Measurements from ENCODE around the gene ZNF608. TPM values are rescaled to one million over a fixed set of nuclear protein-coding genes. Genes with fewer than 3 reads are reported as not detected.
A peak's percentile ranks its signal among the peaks of the same experiment; 100 is the strongest.

ZNF608 gene
- total RNA-seq, 1 experiment from 2014 or later = 12.6 TPM

DNA sequence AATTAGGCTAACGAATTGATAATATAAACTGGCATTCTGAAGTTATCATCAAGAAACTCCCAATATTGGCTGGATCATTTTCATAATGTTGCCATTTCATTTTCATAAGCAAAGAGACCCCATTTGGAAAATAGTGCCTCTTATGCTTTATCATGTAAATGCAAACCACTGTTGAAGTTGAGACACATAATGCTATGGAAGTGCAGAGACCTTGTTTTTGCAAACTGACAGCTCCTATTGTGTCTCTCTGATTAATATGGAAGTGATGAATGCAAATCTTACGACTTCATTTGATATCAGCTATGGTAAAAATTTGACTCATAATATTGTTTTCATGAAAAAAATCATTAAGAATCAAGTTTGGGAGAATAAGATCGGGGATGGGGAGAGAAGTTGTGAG lies 25.3 kb upstream of the ZNF608 start:
- no peak overlapping the region for H3K4me3 ChIP-seq
- DNase-seq = no peak
- no peaks in the 10 kb centered on the region for H3K27me3 ChIP-seq
- peaks cover 14% of the 10 kb centered on the region for H3K4me1 ChIP-seq
- no peaks in the 10 kb centered on the region for H3K9me3 ChIP-seq (replicated peaks)
- H3K36me3 ChIP-seq = no peaks in the 10 kb centered on the region
- no peak overlapping the region for H3K27ac ChIP-seq

- Histone ChIP-seq H3K4me1 (peaks cover 5% of the 10 kb centered on the region), H3K36me3 (no peaks in the 10 kb centered on the region), H3K4me3 (no peak overlapping the region), H3K27ac (no peak overlapping the region), H3K27me3 (no peaks in the 10 kb centered on the region), H3K9me3 (replicated peaks) (no peaks in the 10 kb centered on the region)
- DNase-seq = no peak
Observed at GRCh38 chr5:124764992-124765611, 18.7 kb upstream of the ZNF608 start.

GRCh38 chr5:124764585-124764984 lies 18.1 kb upstream of the ZNF608 start:
- H3K27ac ChIP-seq = no peak overlapping the region

GRCh38 chr5:124761010-124761409 lies 14.6 kb upstream of the ZNF608 start:
- no peaks in the 10 kb centered on the region for H3K36me3 ChIP-seq
- no peaks in the 10 kb centered on the region for H3K27me3 ChIP-seq
- H3K9me3 ChIP-seq (replicated peaks) = no peaks in the 10 kb centered on the region
- H3K27ac ChIP-seq = no peak overlapping the region
- H3K4me3 ChIP-seq = no peak overlapping the region
- H3K4me1 ChIP-seq = peaks cover 5% of the 10 kb centered on the region
- no peak for DNase-seq

More at GRCh38 chr5:124764585-124764984, 18.1 kb upstream of the ZNF608 start:
- H3K9me3 ChIP-seq (replicated peaks) = no peaks in the 10 kb centered on the region
- peaks cover 5% of the 10 kb centered on the region for H3K4me1 ChIP-seq
- no peaks in the 10 kb centered on the region for H3K27me3 ChIP-seq
- H3K36me3 ChIP-seq = no peaks in the 10 kb centered on the region
- no peak for DNase-seq
- no peak overlapping the region for H3K4me3 ChIP-seq

DNA sequence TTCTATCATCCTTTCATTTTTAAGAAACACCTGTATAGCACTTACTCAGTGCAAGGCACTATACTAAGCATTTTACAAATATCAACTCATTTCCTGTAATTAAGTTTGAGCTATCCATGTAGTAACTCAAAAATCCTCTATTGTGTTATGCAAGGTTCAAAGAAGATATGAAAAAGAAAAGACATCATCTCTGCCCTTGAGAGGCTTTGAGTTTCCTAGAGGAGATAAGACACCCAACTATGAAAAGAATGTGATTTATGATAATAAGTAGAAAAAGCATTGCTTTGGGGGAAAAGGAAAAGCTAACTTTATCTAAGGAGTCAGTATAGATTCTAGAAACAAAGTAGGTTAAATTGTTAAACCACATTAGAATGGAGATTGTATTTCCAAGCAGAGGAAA lies 14.2 kb upstream of the ZNF608 start:
- H3K27me3 ChIP-seq = no peaks in the 10 kb centered on the region
- H3K4me3 ChIP-seq = no peak overlapping the region
- peaks cover 5% of the 10 kb centered on the region for H3K4me1 ChIP-seq
- no peaks in the 10 kb centered on the region for H3K9me3 ChIP-seq (replicated peaks)
- DNase-seq = no peak
- H3K27ac ChIP-seq = no peak overlapping the region
- H3K36me3 ChIP-seq = no peaks in the 10 kb centered on the region

DNA sequence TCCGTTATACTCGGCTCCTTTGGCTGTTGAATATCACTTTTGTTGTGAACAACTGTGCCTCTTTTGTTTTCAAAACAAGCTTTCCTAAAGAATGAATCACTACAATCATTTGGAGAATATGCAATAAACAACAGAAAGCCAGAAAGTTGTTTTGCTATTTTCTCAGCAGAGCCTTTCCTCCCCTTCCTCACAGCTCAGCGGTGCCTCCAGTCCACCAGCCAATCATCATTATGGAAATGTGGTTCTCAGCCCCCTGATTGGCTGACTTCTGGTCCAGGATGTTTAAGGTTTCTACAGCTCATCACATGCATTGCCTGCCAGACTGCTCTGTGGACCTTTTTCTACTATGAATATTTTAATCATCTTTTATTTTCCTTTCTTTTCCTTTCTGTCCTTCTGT lies 9.1 kb upstream of the ZNF608 start:
- Histone ChIP-seq H3K9me3 (replicated peaks) (no peaks in the 10 kb centered on the region), H3K27ac (no peak overlapping the region), H3K4me1 (no peaks in the 10 kb centered on the region; the same call in 1 of the 2 replicates), H3K36me3 (no peaks in the 10 kb centered on the region), H3K27me3 (no peaks in the 10 kb centered on the region), H3K4me3 (no peak overlapping the region)
- DNase-seq = peak; percentile 47 to 73

DNA sequence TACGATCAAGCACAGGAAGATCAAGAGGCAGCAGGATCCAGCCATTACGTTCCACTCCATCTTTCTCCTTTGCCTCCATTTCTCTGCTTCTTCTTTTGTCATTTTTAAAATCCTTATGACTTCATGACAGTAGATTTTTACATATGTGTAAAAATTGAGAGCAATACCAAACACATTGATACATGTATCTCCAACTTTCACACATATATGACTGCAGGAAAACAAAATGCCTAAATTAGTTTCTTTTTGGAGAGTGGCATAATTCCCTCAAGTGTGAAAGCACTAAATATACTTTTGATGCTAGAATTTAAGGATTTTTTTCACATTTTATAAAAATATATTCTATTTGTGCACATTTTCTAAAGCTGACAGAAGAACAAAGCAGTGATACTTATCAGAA lies 8.6 kb upstream of the ZNF608 start:
- no peak overlapping the region for H3K27ac ChIP-seq
- no peaks in the 10 kb centered on the region for H3K36me3 ChIP-seq
- H3K27me3 ChIP-seq = no peaks in the 10 kb centered on the region
- no peak overlapping the region for H3K4me3 ChIP-seq
- no peaks in the 10 kb centered on the region for H3K9me3 ChIP-seq (replicated peaks)
- no peak for DNase-seq
- H3K4me1 ChIP-seq = peaks cover 3% of the 10 kb centered on the region; the same call in 1 of the 2 replicates

GRCh38 chr5:124754206-124754927 lies 7.9 kb upstream of the ZNF608 start:
- DNase-seq = no peak
- H3K27ac ChIP-seq = no peak overlapping the region

GRCh38 chr5:124752854-124753720 lies 6.6 kb upstream of the ZNF608 start:
- H3K27me3 ChIP-seq = no peaks in the 10 kb centered on the region
- no peak for DNase-seq
- no peak overlapping the region for H3K4me3 ChIP-seq
- H3K36me3 ChIP-seq = no peaks in the 10 kb centered on the region
- H3K9me3 ChIP-seq (replicated peaks) = no peaks in the 10 kb centered on the region
- peaks cover 5% of the 10 kb centered on the region; the same call in 1 of the 2 replicates for H3K4me1 ChIP-seq
- no peak overlapping the region for H3K27ac ChIP-seq

More at GRCh38 chr5:124754206-124754927, 7.9 kb upstream of the ZNF608 start:
- Histone ChIP-seq H3K27me3 (no peaks in the 10 kb centered on the region), H3K9me3 (replicated peaks) (no peaks in the 10 kb centered on the region), H3K36me3 (no peaks in the 10 kb centered on the region), H3K4me1 (peaks cover 5% of the 10 kb centered on the region; the same call in 1 of the 2 replicates), H3K4me3 (no peak overlapping the region)

GRCh38 chr5:124751031-124751430 lies 4.6 kb upstream of the ZNF608 start:
- Histone ChIP-seq H3K27ac (no peak overlapping the region), H3K4me3 (no peak overlapping the region), H3K27me3 (no peaks in the 10 kb centered on the region), H3K4me1 (peaks cover 5% of the 10 kb centered on the region; the same call in 1 of the 2 replicates), H3K9me3 (replicated peaks) (no peaks in the 10 kb centered on the region), H3K36me3 (no peaks in the 10 kb centered on the region)
- DNase-seq = no peak

DNA sequence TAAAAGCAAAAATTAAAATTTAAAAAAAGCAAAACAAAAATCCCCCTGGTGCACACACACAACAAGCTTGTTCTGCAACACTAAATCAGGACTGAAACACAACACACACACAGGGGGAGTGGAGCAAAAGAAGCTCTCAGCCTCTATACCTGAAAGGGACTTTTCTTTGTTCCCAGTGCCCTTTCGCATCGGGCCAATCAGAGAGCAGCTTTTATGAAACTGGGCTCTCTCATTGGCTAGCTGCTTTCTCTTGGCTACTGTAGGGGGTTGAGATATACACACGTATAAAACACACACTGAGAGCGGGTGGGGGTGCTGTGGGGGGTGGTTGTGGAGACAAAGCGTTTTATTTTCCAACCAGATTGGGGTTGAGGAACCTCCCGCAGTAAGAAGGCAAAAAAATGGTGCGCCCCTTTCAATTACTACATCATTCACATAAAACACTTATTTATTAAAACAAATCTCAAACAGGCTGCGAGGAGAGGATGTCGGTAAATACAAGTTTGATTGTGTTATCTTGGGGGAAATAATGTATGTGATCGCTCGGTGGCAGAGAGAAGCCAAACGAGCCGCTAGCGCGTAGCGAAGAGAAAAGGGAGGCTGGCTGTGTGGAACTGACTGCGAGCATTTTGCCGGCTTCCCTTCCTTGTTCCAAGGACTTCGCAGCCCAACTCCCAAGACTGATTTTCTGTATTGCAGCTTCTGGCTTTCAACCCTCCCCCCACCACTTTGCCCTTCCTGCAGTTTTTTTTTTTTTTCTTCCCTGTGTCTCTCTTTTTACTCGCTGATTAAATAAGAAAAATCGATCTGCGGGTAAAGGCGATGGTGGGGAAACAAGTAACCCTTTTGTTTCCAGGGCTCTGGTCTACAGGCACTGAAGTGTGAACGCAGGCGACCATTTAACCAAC lies 2.5 kb upstream of the ZNF608 start:
- Histone ChIP-seq H3K4me1 (peaks cover 5% of the 10 kb centered on the region; the same call in 1 of the 2 replicates), H3K27ac (peak overlapping the region; percentile 83), H3K9me3 (replicated peaks) (no peaks in the 10 kb centered on the region), H3K27me3 (no peaks in the 10 kb centered on the region), H3K36me3 (no peaks in the 10 kb centered on the region), H3K4me3 (peak overlapping the region; percentile 64)
- DNase-seq = peak; percentile 88 to 95

- Histone ChIP-seq H3K36me3 (no peaks in the 10 kb centered on the region), H3K27ac (peak overlapping the region; percentile 83), H3K27me3 (no peaks in the 10 kb centered on the region), H3K4me1 (peaks cover 12% of the 10 kb centered on the region), H3K4me3 (peak overlapping the region; percentile 64), H3K9me3 (replicated peaks) (no peaks in the 10 kb centered on the region)
- peak; percentile 42 to 69 for DNase-seq
Observed at GRCh38 chr5:124747791-124748686, 1.6 kb upstream of the ZNF608 start.

Data from SJCRH30 (cell line).